Left lung (tissue), 10 donors: ENCODE data around the gene F5. TPM values are rescaled to one million over a fixed set of nuclear protein-coding genes. Genes with fewer than 3 reads are reported as not detected.
A peak's percentile ranks its signal among the peaks of the same experiment; 100 is the strongest.

Experiments
- ATAC-seq: fragments of 200-7000 bp; cut with Tn5 transposase; one replicate; pipeline ENCODE4 v1.9.1; 2020; ENCODE audit warnings: moderate library complexity
- DNase-seq, 4 donors: peaks; one replicate each; pipeline ENCODE4 v3.0.0-alpha.2; 2013 to 2020
- H3K27ac ChIP-seq, 2 donors: fragments of 200-600 bp; sonication (generic) in 1 of 2; one replicate each; pipeline versions ENCODE4 v1.5.0 to v1.8.0; 2020 to 2021
- H3K27me3 ChIP-seq, 2 donors: fragments of 200-600 bp; sonication (generic) in 1 of 2; one replicate each; pipeline versions ENCODE4 v1.5.0 to v1.8.0; 2020 to 2021
- H3K36me3 ChIP-seq, 2 donors: fragments of 200-600 bp; sonication (generic) in 1 of 2; one replicate each; pipeline versions ENCODE4 v1.5.0 to v1.8.0; 2020 to 2021
- H3K4me1 ChIP-seq, 2 donors: fragments of 200-600 bp; one replicate each; pipeline ENCODE4 v1.8.0; 2021
- H3K4me3 ChIP-seq, 2 donors: fragments of 200-600 bp; sonication (generic) in 1 of 2; one replicate each; pipeline versions ENCODE4 v1.5.0 to v1.8.0; 2020 to 2021; ENCODE audit warnings: mild to moderate bottlenecking in 1 of 2
- H3K9me3 ChIP-seq, 2 donors: fragments of 200-600 bp; sonication (generic) in 1 of 2; one replicate each; pipeline versions ENCODE4 v1.5.0 to v1.8.0; 2020 to 2021
- intact Hi-C, 2 donors: fragments of 100-400 bp; cut with DNase I; formaldehyde crosslinking; loops; one replicate each; pipeline versions ENCODE4 v1.11.2 to v1.14.2; 2022
- polyA plus RNA-seq, 6 donors: library from polyadenylated mRNA; unstranded; fragments of 120-200 nt; gene quantifications; one replicate each; pipeline ENCODE4 v1.2.1, GENCODE V29; 2013; ENCODE audit not compliant: insufficient read length in 6 of 6
- total RNA-seq, 2 donors: library from RNA; stranded (reverse); fragmentation: NEBNext Ultra II Directional; extraction: Animal tissue kit (Norgen Biotek cat#: 25700); gene quantifications; one replicate each; pipeline ENCODE4 v1.2.1, GENCODE V29; 2021
- TF ChIP-seq, protein P1 (sequence below), 2 donors: fragments of 200-600 bp; sonication (generic) in 1 of 2; IDR thresholded peaks; one replicate each; pipeline versions ENCODE4 v1.5.0 to v1.8.0; 2021; ENCODE audit warnings: antibody characterized with exemption in 2 of 2
- donor health status: DM: no; HTN: yes; CAD: no.
- donor health status: DM: no; HTN: no; CAD: no.

F5 gene
- total and polyA plus RNA-seq, 8 donors = 0.03 to 7.2 (median 0.23) TPM

DNA sequence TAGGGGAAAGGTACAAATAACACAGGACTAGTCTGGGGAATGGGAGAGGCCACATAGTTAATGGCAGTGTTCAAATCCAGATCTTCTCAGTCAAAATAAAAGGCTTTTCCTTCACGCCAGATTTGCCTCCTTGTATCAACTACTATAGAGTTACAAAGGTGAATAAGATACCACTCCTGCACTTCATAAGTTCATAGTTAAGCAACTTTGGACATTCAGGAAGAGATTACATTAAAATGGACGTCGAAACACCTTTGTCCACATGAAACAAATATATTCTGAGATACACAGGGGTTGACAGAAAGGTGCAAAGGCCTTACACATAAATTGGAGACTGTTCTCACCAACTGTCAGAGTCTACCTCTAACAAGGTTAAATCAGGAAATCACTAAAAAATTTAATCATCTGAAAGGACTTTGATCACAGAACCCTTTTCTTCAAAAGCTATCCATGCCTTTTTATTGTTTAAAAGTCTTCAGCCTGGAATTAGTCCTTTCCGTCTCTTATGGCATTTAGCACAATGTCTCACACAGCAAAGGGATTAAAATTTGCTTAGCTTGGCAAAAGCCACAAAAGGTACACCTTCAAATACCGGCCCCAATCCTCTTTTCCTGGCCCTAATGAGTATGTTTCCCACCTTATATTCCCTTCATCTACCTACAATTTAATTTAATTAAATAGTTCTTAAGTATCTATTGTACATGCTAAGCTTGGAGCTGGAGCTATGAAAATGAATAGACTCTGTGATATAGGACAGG lies 8.1 kb downstream of the F5 start:
- Histone ChIP-seq H3K27me3 (no peaks in the 10 kb centered on the region), H3K9me3 (no peaks in the 10 kb centered on the region), H3K27ac (no peak overlapping the region), H3K4me1 (no peaks in the 10 kb centered on the region), H3K4me3 (no peak overlapping the region), H3K36me3 (no peaks in the 10 kb centered on the region)
- no peak for DNase-seq
- TF ChIP-seq, protein P1, sequence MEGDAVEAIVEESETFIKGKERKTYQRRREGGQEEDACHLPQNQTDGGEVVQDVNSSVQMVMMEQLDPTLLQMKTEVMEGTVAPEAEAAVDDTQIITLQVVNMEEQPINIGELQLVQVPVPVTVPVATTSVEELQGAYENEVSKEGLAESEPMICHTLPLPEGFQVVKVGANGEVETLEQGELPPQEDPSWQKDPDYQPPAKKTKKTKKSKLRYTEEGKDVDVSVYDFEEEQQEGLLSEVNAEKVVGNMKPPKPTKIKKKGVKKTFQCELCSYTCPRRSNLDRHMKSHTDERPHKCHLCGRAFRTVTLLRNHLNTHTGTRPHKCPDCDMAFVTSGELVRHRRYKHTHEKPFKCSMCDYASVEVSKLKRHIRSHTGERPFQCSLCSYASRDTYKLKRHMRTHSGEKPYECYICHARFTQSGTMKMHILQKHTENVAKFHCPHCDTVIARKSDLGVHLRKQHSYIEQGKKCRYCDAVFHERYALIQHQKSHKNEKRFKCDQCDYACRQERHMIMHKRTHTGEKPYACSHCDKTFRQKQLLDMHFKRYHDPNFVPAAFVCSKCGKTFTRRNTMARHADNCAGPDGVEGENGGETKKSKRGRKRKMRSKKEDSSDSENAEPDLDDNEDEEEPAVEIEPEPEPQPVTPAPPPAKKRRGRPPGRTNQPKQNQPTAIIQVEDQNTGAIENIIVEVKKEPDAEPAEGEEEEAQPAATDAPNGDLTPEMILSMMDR (IDR thresholded peaks at IDR 0.05) = no peak
- intact Hi-C loops = no loop called here
- no peak for ATAC-seq

DNA sequence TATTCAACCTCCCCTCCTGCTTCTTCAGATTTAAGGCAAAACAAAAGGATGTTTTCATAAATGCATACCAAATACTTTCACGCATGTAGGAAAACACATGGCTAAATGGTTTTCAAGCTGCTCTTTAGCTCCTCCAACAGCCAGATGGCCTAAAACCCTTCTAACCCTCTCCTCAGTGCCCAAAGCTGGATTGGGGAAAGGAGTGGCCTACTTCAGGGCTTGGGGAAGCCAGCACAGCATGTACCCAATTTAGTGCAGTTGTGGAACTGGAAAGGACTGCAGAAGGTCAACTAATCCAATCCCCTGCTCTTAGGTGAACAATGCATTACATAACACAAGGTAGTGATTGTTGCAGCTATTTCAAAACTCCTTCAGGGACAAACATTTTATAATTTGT lies 9.3 kb downstream of the F5 start:
- H3K27me3 ChIP-seq = no peaks in the 10 kb centered on the region
- no peak overlapping the region for H3K27ac ChIP-seq
- H3K4me1 ChIP-seq = no peaks in the 10 kb centered on the region
- ATAC-seq (no peak), DNase-seq (no peak)
- no peaks in the 10 kb centered on the region for H3K9me3 ChIP-seq
- TF ChIP-seq, protein P1 (IDR thresholded peaks at IDR 0.05) = no peak
- H3K36me3 ChIP-seq = no peaks in the 10 kb centered on the region
- H3K4me3 ChIP-seq = no peak overlapping the region
- intact Hi-C loops = no loop called here

DNA sequence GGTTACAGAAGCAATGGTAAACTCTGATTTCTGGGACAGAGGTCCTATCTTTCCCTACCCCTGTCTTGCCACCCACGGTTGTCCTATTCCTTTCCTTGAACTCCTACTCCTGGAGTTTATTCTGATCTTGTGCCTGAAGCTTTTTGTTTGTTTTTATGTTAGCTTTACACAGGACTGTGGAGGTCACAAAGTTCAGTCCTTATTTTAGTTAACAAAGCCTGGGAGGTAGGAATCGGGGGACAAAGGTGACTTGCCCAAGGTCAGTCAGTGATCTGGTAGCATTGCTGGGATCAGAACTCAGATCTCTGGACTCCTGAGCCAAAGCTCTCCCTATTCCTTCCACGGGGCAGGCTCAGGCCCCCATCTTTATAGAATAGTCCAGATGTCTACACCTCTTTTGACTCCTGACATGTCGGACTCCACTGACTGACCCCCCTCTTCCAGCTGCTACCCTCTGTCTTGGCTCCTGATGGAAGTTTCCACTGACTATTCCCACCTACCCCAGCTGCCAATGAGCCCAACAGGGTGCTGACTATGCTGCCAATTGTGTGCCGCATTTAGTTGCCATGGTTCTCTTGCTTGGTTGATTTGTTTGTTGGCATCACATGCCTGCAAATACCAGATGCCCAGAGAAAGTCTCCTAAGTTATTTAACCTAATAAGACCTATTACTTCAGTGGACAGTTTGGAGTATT lies 9.9 kb downstream of the F5 start:
- DNase-seq (no peak), ATAC-seq (no peak)
- H3K9me3 ChIP-seq = no peaks in the 10 kb centered on the region
- TF ChIP-seq, protein P1 (IDR thresholded peaks at IDR 0.05) = no peak
- H3K36me3 ChIP-seq = no peaks in the 10 kb centered on the region
- H3K4me1 ChIP-seq = no peaks in the 10 kb centered on the region
- no peak overlapping the region for H3K4me3 ChIP-seq
- intact Hi-C loops = no loop called here
- no peak overlapping the region for H3K27ac ChIP-seq
- no peaks in the 10 kb centered on the region for H3K27me3 ChIP-seq

DNA sequence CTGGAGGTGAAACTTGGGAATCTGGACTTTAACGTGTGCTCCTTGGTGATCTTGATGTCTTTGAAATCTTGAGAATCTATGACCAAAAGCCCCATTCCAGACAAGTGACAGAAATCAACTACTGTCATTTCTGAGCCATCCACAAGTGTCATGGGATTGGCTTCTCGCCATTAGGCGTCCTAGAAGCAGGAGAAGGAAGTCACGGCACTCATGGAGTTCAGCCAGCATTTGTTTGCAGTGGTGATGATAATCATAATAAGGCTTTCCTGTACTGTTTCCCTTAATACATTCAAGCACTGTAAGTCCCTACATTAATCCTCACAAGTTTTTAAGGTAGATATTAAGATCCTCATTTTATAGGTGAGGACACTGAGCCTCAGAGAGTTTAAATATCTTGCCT lies 11.9 kb downstream of the F5 start:
- H3K27ac ChIP-seq = no peak overlapping the region
- ATAC-seq = no peak
- no peaks in the 10 kb centered on the region for H3K4me1 ChIP-seq
- no peaks in the 10 kb centered on the region for H3K36me3 ChIP-seq
- no peaks in the 10 kb centered on the region for H3K27me3 ChIP-seq
- no peak overlapping the region for H3K4me3 ChIP-seq
- intact Hi-C loops = no loop called here
- TF ChIP-seq, protein P1 (IDR thresholded peaks at IDR 0.05) = no peak
- DNase-seq = peak in 1 of 4 donors; percentile 7
- no peaks in the 10 kb centered on the region for H3K9me3 ChIP-seq

DNA sequence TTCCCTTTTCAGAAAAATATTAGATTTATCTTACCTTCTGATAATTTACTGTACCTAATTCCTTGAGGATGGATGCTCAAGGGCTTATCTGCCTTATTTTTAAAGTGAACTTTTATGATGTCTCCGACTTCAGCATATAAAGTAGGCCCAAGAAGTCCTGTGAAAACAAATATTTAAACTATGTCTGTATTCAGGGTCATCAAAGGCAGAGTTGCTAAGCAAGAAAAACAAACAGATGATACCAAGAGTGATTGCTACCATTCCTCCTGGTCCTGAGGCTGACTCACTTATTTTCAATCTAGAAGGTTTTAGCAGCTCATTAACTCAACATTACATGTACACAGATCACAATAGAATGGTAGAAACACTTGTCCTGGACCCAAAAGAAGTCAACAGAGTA lies 14.1 kb downstream of the F5 start:
- no peaks in the 10 kb centered on the region for H3K9me3 ChIP-seq
- DNase-seq (no peak), ATAC-seq (peak; percentile 52)
- TF ChIP-seq, protein P1 (IDR thresholded peaks at IDR 0.05) = no peak
- intact Hi-C loops = no loop called here
- H3K4me3 ChIP-seq = no peak overlapping the region
- H3K36me3 ChIP-seq = no peaks in the 10 kb centered on the region
- H3K4me1 ChIP-seq = no peaks in the 10 kb centered on the region
- no peaks in the 10 kb centered on the region for H3K27me3 ChIP-seq
- H3K27ac ChIP-seq = no peak overlapping the region
